ENCODE results near the gene NDUFS5.
"Not testable (repeated sequence)": the region's sequence is repeated elsewhere in the genome, so short reads cannot be mapped to it uniquely, and the experiment has no call there.

Gene NDUFS5

GRCh38 chr1:39016604-39017171, 9.5 kb upstream of the NDUFS5 start:
- DNase-seq (ENCODE audit: low spot score): no peak

- DNase-seq (ENCODE audit: low spot score): no peak
Observed at GRCh38 chr1:39017266-39017665, 8.9 kb upstream of the NDUFS5 start.

GRCh38 chr1:39020494-39020893, 5.7 kb upstream of the NDUFS5 start:
- DNase-seq (ENCODE audit: low spot score): not testable (repeated sequence)

GRCh38 chr1:39021426-39021825, 4.7 kb upstream of the NDUFS5 start:
- no peak for DNase-seq (ENCODE audit: low spot score)

- no peak for DNase-seq (ENCODE audit: low spot score)
Observed at GRCh38 chr1:39023140-39023539, 3.0 kb upstream of the NDUFS5 start.

- DNase-seq (ENCODE audit: low spot score): no peak
Observed at GRCh38 chr1:39026866-39027507, 837 bp downstream of the NDUFS5 start.

GRCh38 chr1:39034114-39034654, 8.0 kb downstream of the NDUFS5 start:
- no peak for DNase-seq (ENCODE audit: low spot score)

- DNase-seq (ENCODE audit: low spot score): no peak
Observed at GRCh38 chr1:39036678-39037077, 10.5 kb downstream of the NDUFS5 start.

- DNase-seq (ENCODE audit: low spot score): no peak
Observed at GRCh38 chr1:39043513-39043912, 17.4 kb downstream of the NDUFS5 start.

GRCh38 chr1:39044762-39045161, 18.6 kb downstream of the NDUFS5 start:
- no peak for DNase-seq (ENCODE audit: low spot score)

- no peak for DNase-seq (ENCODE audit: low spot score)
Observed at GRCh38 chr1:39045231-39045630, 19.1 kb downstream of the NDUFS5 start.

GRCh38 chr1:39046613-39047210, 20.6 kb downstream of the NDUFS5 start:
- DNase-seq (ENCODE audit: low spot score): no peak

- DNase-seq (ENCODE audit: low spot score): no peak
Observed at GRCh38 chr1:39047374-39048229, 21.5 kb downstream of the NDUFS5 start.

GRCh38 chr1:39048745-39049370, 22.7 kb downstream of the NDUFS5 start:
- no peak for DNase-seq (ENCODE audit: low spot score)

- DNase-seq (ENCODE audit: low spot score): no peak
Observed at GRCh38 chr1:39050001-39050400, 23.9 kb downstream of the NDUFS5 start.

GRCh38 chr1:39051193-39051850, 25.2 kb downstream of the NDUFS5 start:
- DNase-seq (ENCODE audit: low spot score): not testable (repeated sequence)

- DNase-seq (ENCODE audit: low spot score): no peak
Observed at GRCh38 chr1:39051956-39052355, 25.8 kb downstream of the NDUFS5 start.

GRCh38 chr1:39055213-39055710, 29.1 kb downstream of the NDUFS5 start:
- DNase-seq (ENCODE audit: low spot score): not testable (repeated sequence)

GRCh38 chr1:39061516-39061915, 35.4 kb downstream of the NDUFS5 start:
- DNase-seq (ENCODE audit: low spot score): not testable (repeated sequence)

- DNase-seq (ENCODE audit: low spot score): no peak
Observed at GRCh38 chr1:39061951-39062350, 35.8 kb downstream of the NDUFS5 start.

GRCh38 chr1:39063191-39063590, 37.0 kb downstream of the NDUFS5 start:
- DNase-seq (ENCODE audit: low spot score): no peak

All from left forelimb (tissue), 1 donor.